HG03280 (cell line): Measurements from ENCODE around the gene FYB2.

Experiments
- ATAC-seq: cut with Tn5 transposase; IDR thresholded peaks from one replicate; pipeline ENCODE4 v1.9.1; 2021; ENCODE audit warnings: mild to moderate bottlenecking, moderate library complexity; ENCODE audit not compliant: unreplicated experiment

Gene FYB2

GRCh38 chr1:56719171-56719570, 100.0 kb downstream of the FYB2 start:
- ATAC-seq, result no peak

DNA sequence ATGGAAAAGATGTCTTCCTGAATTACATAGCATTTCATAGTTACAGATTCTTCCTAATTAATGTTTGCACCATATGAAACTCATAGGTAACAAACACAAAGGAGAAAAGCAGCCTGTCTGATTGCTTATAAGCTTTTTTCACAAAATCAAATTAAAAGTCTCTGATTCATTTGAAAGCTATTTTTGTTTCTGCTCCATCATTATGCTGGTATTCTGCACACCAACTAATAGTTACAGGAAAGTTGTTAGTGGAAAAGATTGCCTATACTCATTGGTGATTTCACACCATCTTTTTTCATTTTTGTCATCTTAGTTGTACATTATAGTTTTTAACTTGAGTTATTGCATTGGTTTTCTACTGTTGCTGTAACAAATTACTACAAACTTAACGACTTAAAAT, 104.0 kb downstream of the FYB2 start:
- no peak for ATAC-seq

- ATAC-seq, result no peak
Observed at GRCh38 chr1:56713112-56713511, 106.1 kb downstream of the FYB2 start.

DNA sequence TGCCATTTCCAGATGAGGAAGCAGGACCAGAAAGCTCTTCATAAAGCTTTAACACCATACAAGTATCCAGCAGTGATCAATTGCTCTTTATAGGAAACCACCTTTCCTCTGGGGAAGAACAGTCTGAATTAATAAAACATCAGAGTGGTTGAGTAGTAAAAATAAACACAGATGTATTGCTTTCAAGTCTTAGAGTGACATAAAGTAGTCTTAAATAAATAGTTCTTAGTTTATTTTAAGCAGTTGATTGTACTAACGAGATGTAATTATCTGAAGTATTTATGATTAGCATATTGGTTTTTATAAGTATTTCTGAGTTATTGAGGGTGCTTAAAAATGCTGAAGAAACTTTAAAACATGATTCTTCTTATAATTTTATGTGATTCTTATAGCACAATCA, 107.1 kb downstream of the FYB2 start:
- no peak for ATAC-seq

- ATAC-seq, result no peak
Observed at GRCh38 chr1:56710646-56711045, 108.6 kb downstream of the FYB2 start.

GRCh38 chr1:56709995-56710394, 109.2 kb downstream of the FYB2 start:
- ATAC-seq, result no peak

DNA sequence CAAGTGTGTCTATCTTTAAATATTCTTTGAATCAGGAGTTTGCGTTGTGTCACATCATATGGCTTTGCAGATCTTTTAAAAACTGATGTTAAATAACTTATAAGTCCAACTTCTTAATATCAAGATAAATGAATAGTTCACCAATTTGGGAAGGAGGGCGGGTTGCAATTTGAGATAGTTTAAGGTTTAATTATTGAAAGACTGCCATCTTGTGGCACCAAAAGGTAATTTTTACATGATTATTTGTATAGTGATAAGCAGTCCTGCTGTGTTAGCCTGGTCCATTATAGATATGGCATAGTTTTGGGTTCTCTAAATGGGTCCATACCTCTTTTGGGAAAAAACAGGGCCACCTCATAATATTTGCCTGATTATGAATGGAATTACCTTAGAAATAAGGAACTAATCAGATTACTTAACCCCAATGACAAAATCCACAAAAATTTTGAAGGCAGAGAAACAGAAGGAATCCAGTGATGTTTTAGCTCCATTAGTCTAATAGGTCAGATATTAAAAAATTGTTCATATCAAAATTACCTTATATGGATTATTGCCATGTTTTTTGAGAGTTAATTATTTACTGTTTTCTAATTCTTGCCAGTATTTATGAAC, 109.8 kb downstream of the FYB2 start:
- ATAC-seq, result no peak

- no peak for ATAC-seq
Observed at GRCh38 chr1:56707379-56707778, 111.8 kb downstream of the FYB2 start.

DNA sequence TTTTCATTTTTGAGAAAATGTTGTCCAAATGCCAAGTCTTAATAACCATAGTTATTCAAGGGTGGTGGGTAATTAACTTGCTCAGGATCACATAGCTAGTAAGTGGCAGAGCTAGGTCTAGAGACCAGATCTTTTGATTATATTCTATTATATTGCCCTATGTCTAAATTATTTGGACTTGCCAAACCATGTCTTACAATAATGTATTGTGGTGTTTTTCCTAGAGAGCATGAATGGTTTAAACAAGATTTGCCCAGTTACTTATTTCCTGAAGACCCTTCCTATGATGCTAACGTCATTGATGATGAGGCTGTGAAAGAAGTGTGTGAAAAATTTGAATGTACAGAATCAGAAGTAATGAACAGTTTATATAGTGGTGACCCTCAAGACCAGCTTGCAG, 115.5 kb downstream of the FYB2 start:
- no peak for ATAC-seq

GRCh38 chr1:56696663-56697062, 122.5 kb downstream of the FYB2 start:
- ATAC-seq, result no peak

GRCh38 chr1:56688522-56689026, 130.6 kb downstream of the FYB2 start:
- ATAC-seq, result peak; percentile 70

GRCh38 chr1:56686169-56686568, 133.0 kb downstream of the FYB2 start:
- no peak for ATAC-seq

GRCh38 chr1:56683569-56683968, 135.6 kb downstream of the FYB2 start:
- ATAC-seq, result no peak

GRCh38 chr1:56676571-56677035, 142.6 kb downstream of the FYB2 start:
- ATAC-seq, result no peak

DNA sequence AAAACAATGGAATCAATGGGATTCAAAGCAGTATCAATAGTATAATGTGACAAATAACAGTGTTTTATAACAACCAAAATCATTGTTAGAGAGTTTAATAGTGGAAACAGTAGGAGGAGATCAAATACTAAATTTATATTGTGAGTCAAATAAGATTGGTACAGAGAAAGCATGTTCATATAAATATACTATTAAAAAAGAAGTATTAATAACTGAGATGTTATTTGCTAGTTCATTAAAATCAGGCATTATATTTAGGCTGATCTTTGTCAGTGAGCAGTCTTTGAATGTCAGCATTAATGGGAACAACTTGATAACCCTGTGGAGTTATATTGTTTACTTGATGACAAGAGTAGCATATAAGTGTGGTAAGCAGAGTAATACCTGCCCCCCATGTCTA, 143.4 kb downstream of the FYB2 start:
- no peak for ATAC-seq

- ATAC-seq, result no peak
Observed at GRCh38 chr1:56672579-56672978, 146.6 kb downstream of the FYB2 start.

- no peak for ATAC-seq
Observed at GRCh38 chr1:56671542-56671941, 147.7 kb downstream of the FYB2 start.

GRCh38 chr1:56671085-56671484, 148.1 kb downstream of the FYB2 start:
- no peak for ATAC-seq

GRCh38 chr1:56670350-56670749, 148.9 kb downstream of the FYB2 start:
- no peak for ATAC-seq
